ENCODE results near the gene SFT2D3. TPM values are rescaled to one million over a fixed set of nuclear protein-coding genes. Genes with fewer than 3 reads are reported as not detected.
A peak's percentile ranks its signal among the peaks of the same experiment; 100 is the strongest.

The SFT2D3 gene
- total RNA-seq, 1 experiment from 2014 or later: 4.7 TPM

- Histone ChIP-seq H3K27me3 (ENCODE audit: insufficient read depth, low read length) (peaks cover 13% of the 10 kb centered on the region), H2BK20ac (ENCODE audit: low read depth, low read length, poor library complexity, severe bottlenecking) (no peak within 1 kb of the TSS), H3K9ac (ENCODE audit: extremely low read depth, insufficient read length, low read length) (no peak within 1 kb of the TSS), H2BK120ac (ENCODE audit: low read depth, low read length, poor library complexity, severe bottlenecking) (no peak within 1 kb of the TSS), H4K8ac (replicated peaks; ENCODE audit: insufficient read length, low read depth, low read length) (no peak within 1 kb of the TSS), H2BK12ac (ENCODE audit: insufficient read length, low read depth, low read length) (no peak within 1 kb of the TSS), H3K14ac (ENCODE audit: insufficient read depth, low read length) (no peak within 1 kb of the TSS; the same call in 1 of the 2 replicates), H3K23ac (ENCODE audit: insufficient read length, low read depth, low read length) (no peak within 1 kb of the TSS), H3K4me1 (ENCODE audit: insufficient read depth, low read length) (no peaks in the 10 kb centered on the region), H3K4me2 (ENCODE audit: insufficient read depth, insufficient read length, low read length) (peak within 1 kb of the TSS; percentile 72), H3K18ac (ENCODE audit: insufficient read length, low read depth, low read length) (no peak within 1 kb of the TSS), H3K23me2 (ENCODE audit: insufficient read length, low read depth, low read length, poor library complexity, severe bottlenecking) (peaks cover 6% of the 10 kb centered on the region), H3K79me1 (ENCODE audit: insufficient read depth, low read depth, low read length, poor library complexity, severe bottlenecking) (no peaks in the 10 kb centered on the region), H3K4ac (ENCODE audit: low read depth, low read length) (no peak within 1 kb of the TSS), H3K79me2 (ENCODE audit: insufficient read depth, low read length) (no peaks in the 10 kb centered on the region), H3K27ac (ENCODE audit: insufficient read length, low read depth, low read length) (no peak within 1 kb of the TSS), H2AK5ac (ENCODE audit: insufficient read length, low read length) (no peak within 1 kb of the TSS), H3T11ph (ENCODE audit: low read length) (no peak within 1 kb of the TSS), H4K20me1 (ENCODE audit: control insufficient read depth, insufficient read depth, insufficient read length) (no peaks in the 10 kb centered on the region), H3K9me3 (ENCODE audit: control insufficient read depth, low read depth, low read length) (no peaks in the 10 kb centered on the region), H2BK15ac (ENCODE audit: low read depth, low read length) (no peak within 1 kb of the TSS), H2AFZ (ENCODE audit: low read length) (no peak within 1 kb of the TSS), H4K5ac (ENCODE audit: insufficient read length, low read depth, low read length) (no peak within 1 kb of the TSS), H4K91ac (ENCODE audit: insufficient read length, low read depth, low read length) (no peak within 1 kb of the TSS), H2BK5ac (ENCODE audit: insufficient read length, low read length) (no peak within 1 kb of the TSS), H3K56ac (ENCODE audit: insufficient read length, low read depth, low read length) (no peak within 1 kb of the TSS)
- H3K9me3 Mint-ChIP-seq: no peaks in the 10 kb centered on the region
- DNase-seq: peak; percentile 47
- peak; percentile 20; the same call in 1 of the 3 replicates for TF ChIP-seq CTCF (conservative IDR thresholded peaks at IDR 0.05)
- H3K4me1 Mint-ChIP-seq: peaks cover 7 to 10% of the 10 kb centered on the region in 2 experiments; a peak in 3 of 4 replicates
- WGBS (ENCODE audit: extremely low coverage, insufficient read length, low lambda C conversion rate): no CpG with 5 or more reads among the region's 56 CpGs
- H3K27ac Mint-ChIP-seq: no peak within 1 kb of the TSS
- peaks cover 83% of the 10 kb centered on the region for H3K27me3 Mint-ChIP-seq (ENCODE audit: low read depth)
- peak within 1 kb of the TSS; percentile 70 to 87 for H3K4me3 Mint-ChIP-seq
- no peaks in the 10 kb centered on the region; a peak in 1 of 7 replicates for H3K36me3 Mint-ChIP-seq (ENCODE audit: insufficient read depth in 1 of 3, low read depth in 3 of 3)
Observed at GRCh38 chr2:127675331-127676261, 25.7 kb upstream of the SFT2D3 start, which contains the start of gene LIMS2. Gene LIMS2, minus strand, starts transcription at chr2:127675530. Its CDS starts 506 bp downstream, at chr2:127675024.

Data from H9 (cell line).